GM12891 (cell line): ENCODE results near the gene LTV1.

Source experiments
- POLR2A ChIP-seq: IDR thresholded peaks from 2 replicates; pipeline ENCODE4 v1.6.1; 2011; ENCODE audit warnings: low read depth, low read length, control low read depth
- POLR2AphosphoS5 ChIP-seq: IDR thresholded peaks from 2 replicates; pipeline ENCODE4 v1.6.1; 2011; ENCODE audit warnings: low read depth, low read length, control low read depth

- TF ChIP-seq POLR2AphosphoS5 (no peak), POLR2A (no peak)
Measured at GRCh38 chr6:143806282-143807102, 36.6 kb upstream of the LTV1 start.
